ENCODE data around the gene FAM149A.

- TF ChIP-seq CTCF (IDR thresholded peaks at IDR 0.05; ENCODE audit: poor library complexity, severe bottlenecking) (no peak), POLR2AphosphoS5 (IDR thresholded peaks at IDR 0.05) (no peak)
Measured at GRCh38 chr4:186204103-186204559, 99.6 kb downstream of the FAM149A start.
